22Rv1 (cell line): Measurements from ENCODE around the gene UACA.

Source experiments
- H3K27ac ChIP-seq: fragments of 450-650 bp; 2 replicates; pipeline ENCODE4 v1.5.1; 2017
- CTCF ChIP-seq: fragments of 450-650 bp; IDR thresholded peaks from 2 replicates; pipeline ENCODE4 v1.5.1; 2017; ENCODE audit warnings: mild to moderate bottlenecking
- ZFX ChIP-seq: fragments of 450-650 bp; IDR thresholded peaks from 2 replicates; pipeline ENCODE4 v1.6.1; 2017; ENCODE audit warnings: antibody characterized with exemption, borderline replicate concordance

Gene UACA

DNA sequence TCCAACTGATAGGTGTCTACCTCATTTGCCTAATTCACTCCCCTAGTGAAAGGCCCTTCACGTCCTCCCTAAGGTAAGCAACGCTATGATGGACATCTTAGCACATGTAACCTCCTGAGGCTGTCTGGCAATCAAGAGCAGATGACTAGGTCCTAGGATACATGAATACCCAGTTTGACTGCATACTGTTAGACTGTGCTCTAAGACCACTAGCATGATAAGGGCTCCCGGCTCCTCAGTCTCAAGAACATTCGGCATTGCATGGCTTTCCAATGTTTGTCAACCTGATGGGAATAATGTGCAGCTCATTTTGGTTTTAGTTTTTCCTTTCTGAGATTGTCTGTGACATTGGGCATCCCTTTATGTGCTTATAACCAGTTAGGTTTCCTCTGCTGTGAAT lies 152.1 kb downstream of the UACA start:
- no peak overlapping the region for H3K27ac ChIP-seq
- TF ChIP-seq CTCF (no peak), ZFX (no peak)

GRCh38 chr15:70610541-70610940 lies 152.8 kb downstream of the UACA start:
- no peak for TF ChIP-seq ZFX
- no peak for TF ChIP-seq CTCF
- H3K27ac ChIP-seq, result no peak overlapping the region

DNA sequence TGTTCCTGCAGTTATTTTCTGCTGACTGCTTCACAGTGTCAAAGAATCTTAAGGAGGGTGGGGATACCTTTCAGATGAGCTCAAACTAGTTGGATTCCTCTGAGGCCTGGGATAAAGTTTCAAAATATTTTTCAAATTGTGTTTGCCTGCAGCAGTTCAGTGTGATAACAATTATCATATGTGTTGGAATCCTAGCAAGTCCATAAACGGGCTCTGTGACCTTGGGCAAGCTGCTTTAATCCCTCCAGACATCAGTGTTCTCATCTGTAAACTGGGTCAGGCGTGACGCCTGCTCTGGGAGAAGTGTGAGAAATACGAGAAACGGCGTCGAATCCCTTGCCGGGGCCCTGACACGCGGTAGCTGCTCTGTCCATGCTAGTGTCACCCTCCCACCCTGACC lies 153.5 kb downstream of the UACA start:
- no peak overlapping the region for H3K27ac ChIP-seq
- TF ChIP-seq CTCF (no peak), ZFX (no peak)

DNA sequence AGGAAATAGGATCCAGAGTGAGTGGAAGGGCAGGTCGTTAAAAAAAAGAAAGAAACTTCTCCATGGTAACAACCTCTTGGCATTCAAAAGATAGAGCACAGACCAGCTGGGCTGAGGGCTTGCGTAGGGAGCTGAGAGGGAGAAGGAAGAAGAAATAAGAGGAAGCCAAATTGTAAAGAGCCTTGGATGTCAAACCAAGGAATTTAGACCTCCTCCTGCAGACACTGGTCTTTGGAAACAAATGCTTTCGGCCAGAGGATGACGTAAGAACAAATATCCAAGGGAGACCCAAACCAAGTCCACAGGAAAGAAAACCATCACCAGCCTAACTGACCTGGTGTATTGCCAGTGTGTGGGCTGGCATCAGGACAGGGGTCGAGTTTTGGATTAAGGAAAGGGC lies 155.2 kb downstream of the UACA start:
- no peak overlapping the region for H3K27ac ChIP-seq
- no peak for TF ChIP-seq CTCF
- no peak for TF ChIP-seq ZFX

GRCh38 chr15:70605606-70606410 lies 157.6 kb downstream of the UACA start:
- H3K27ac ChIP-seq, result no peak overlapping the region
- TF ChIP-seq CTCF, result no peak
- TF ChIP-seq ZFX, result no peak

- no peak overlapping the region for H3K27ac ChIP-seq
- TF ChIP-seq ZFX (no peak), CTCF (no peak)
These were observed 158.6 kb downstream of the UACA start for GRCh38 chr15:70604666-70605315.
